Activated B cell treated with CpG ODN at 0.5 μM for 24 hours (primary cell): ENCODE data around the gene KCNJ1. TPM values are rescaled to one million over a fixed set of nuclear protein-coding genes. Genes with fewer than 3 reads are reported as not detected.
A peak's percentile ranks its signal among the peaks of the same experiment; 100 is the strongest.

Source experiments
- ATAC-seq: fragments of 200-7000 bp; cut with Tn5 transposase; one replicate; pipeline ENCODE4 v1.10.0; 2021; ENCODE audit warnings: low read depth, mild to moderate bottlenecking, moderate library complexity
- CTCF ChIA-PET: fragments of 350-600 bp; sonication (Branson Sonifier 250); formaldehyde crosslinking; loops from one replicate; lab custom pipeline; 2021; ENCODE audit warnings: antibody characterized with exemption; lab: Charles Lee
- POLR2A ChIA-PET: fragments of 350-600 bp; sonication (Branson Sonifier 250); formaldehyde crosslinking; loops from one replicate; lab custom pipeline; 2021; ENCODE audit warnings: antibody characterized with exemption; lab: Charles Lee
- DNase-seq: peaks from one replicate; pipeline ENCODE4 v3.0.0; 2022
- H3K27ac Mint-ChIP-seq: one replicate; pipeline ENCODE4 v1.8.0; 2020; ENCODE audit warnings: mixed read lengths
- H3K27me3 Mint-ChIP-seq: one replicate; pipeline ENCODE4 v1.8.0; 2021; ENCODE audit warnings: mixed read lengths
- H3K36me3 Mint-ChIP-seq: one replicate; pipeline ENCODE4 v1.8.0; 2021; ENCODE audit warnings: low read depth, mixed read lengths
- H3K4me1 Mint-ChIP-seq: one replicate; pipeline ENCODE4 v1.8.0; 2021; ENCODE audit warnings: mixed read lengths
- H3K4me3 Mint-ChIP-seq: one replicate; pipeline ENCODE4 v1.8.0; 2020; ENCODE audit warnings: mild to moderate bottlenecking, mixed read lengths
- H3K9me3 Mint-ChIP-seq: one replicate; pipeline ENCODE4 v1.8.0; 2020; ENCODE audit warnings: mixed read lengths
- intact Hi-C: fragments of 100-400 bp; cut with micrococcal nuclease; formaldehyde crosslinking; loops from one replicate; pipeline ENCODE4 v1.15.1; 2024
- total RNA-seq: library from RNA; stranded (reverse); gene quantifications from 2 replicates; pipeline ENCODE4 v1.2.3, GENCODE V29; 2022
- TF ChIP-seq, protein P1 (sequence below): fragments of 200-600 bp; IDR thresholded peaks from one replicate; pipeline ENCODE4 v1.8.0; 2022; ENCODE audit warnings: antibody characterized with exemption, mild to moderate bottlenecking

KCNJ1 gene
- total RNA-seq, 1 donor from 2014 or later, result not detected

DNA sequence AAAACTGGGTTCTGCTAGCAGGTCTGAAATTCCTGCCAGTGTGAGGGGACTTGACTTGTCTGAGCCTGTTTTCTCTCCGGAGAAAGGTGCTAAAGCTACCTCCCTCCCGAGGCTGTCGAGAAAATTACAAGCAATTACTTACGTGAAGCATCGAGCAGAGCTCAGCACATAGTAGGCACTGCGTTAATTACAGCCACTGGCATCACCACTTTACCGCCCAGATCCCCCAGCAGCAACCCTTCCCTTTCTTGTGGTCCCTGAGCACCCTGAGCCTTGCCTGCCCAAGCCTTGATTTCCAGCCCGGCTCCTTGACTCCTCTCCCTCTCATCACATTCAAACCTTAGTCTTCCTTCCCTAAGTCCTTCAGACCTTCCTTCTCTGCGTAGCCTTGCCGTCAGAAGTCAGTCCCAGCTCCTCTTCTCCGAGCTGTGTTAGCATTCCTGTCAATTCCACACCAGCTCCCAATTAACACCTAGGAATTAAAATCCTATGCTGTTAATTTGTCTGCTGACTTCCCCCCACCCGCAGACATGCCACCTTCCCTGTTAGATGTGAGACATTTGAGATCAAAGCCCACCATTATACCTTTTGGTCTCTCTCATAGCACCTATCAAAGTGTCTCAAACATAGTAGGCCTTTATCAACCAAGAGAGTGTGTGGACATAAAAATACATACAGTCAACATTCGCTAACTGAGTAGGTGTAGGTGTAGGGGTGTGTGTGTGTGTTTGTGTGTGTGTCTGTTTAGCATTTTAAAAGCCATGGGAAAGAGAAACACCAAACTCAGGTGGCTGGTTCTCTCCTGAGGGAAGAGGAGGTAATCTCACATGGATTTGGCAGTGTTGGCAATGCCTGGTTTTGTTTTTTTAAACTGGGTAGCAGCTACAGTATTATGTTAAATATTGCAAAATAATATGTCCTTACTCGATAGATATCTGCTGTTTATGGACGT, 21.2 kb upstream of the KCNJ1 start:
- DNase-seq (no peak), ATAC-seq (no peak)
- no peaks in the 10 kb centered on the region for H3K9me3 Mint-ChIP-seq
- TF ChIP-seq, protein P1, sequence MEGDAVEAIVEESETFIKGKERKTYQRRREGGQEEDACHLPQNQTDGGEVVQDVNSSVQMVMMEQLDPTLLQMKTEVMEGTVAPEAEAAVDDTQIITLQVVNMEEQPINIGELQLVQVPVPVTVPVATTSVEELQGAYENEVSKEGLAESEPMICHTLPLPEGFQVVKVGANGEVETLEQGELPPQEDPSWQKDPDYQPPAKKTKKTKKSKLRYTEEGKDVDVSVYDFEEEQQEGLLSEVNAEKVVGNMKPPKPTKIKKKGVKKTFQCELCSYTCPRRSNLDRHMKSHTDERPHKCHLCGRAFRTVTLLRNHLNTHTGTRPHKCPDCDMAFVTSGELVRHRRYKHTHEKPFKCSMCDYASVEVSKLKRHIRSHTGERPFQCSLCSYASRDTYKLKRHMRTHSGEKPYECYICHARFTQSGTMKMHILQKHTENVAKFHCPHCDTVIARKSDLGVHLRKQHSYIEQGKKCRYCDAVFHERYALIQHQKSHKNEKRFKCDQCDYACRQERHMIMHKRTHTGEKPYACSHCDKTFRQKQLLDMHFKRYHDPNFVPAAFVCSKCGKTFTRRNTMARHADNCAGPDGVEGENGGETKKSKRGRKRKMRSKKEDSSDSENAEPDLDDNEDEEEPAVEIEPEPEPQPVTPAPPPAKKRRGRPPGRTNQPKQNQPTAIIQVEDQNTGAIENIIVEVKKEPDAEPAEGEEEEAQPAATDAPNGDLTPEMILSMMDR, result no peak
- intact Hi-C loops, result no loop called here
- H3K4me1 Mint-ChIP-seq, result peaks cover 22% of the 10 kb centered on the region
- H3K4me3 Mint-ChIP-seq, result no peak overlapping the region
- ChIA-PET CTCF (interaction anchor here (1.6 to 6.1 kb wide), 2 partner anchors 68 to 74 kb away, joined by 3 to 172 read pairs; no protein-coding TSS in a partner anchor), POLR2A (no interaction called here)
- H3K36me3 Mint-ChIP-seq, result no peaks in the 10 kb centered on the region
- H3K27me3 Mint-ChIP-seq, result peaks cover 66% of the 10 kb centered on the region
- no peak overlapping the region for H3K27ac Mint-ChIP-seq

DNA sequence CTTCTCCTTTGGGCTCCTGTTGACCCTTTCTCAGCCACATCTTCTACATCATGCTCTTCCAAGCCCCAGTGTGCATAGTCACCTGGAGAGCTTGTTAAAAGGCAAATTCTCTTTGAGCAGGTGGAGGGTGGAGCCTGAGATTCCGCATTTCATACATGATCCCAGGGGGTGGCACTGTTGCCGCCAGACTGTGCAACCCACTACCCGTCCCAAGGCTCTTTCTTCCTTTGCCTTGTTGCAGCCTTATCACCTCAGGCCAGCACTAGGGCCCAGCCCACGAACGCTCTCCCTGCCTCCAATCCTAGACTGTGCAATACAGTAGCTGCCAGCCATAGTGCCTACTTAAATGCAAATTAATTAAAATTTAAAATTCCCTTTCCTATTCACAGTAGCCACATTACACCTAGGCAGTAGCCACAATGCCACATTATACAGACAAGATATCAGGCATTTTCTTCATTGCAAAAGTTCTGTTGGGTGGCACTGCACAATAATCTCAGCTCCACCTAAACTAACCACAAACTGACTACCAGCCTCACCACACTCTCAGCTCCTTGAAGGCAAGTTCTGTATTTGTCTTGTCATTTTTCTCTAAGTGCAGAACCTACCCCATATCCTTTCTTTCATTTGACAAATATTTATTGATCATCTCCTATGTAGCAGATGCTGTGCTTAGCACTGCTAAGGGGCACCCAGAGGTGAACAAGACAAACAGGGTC, 19.5 kb upstream of the KCNJ1 start:
- ChIA-PET POLR2A (no interaction called here), CTCF (interaction anchor here (0.8 to 6.1 kb wide), 7 partner anchors 8 to 75 kb away, joined by 3 to 172 read pairs (median 7); no protein-coding TSS in a partner anchor)
- TF ChIP-seq, protein P1, result no peak
- no peaks in the 10 kb centered on the region for H3K36me3 Mint-ChIP-seq
- no peak overlapping the region for H3K27ac Mint-ChIP-seq
- ATAC-seq (no peak), DNase-seq (no peak)
- H3K4me1 Mint-ChIP-seq, result peaks cover 12% of the 10 kb centered on the region
- no peaks in the 10 kb centered on the region for H3K9me3 Mint-ChIP-seq
- peaks cover 71% of the 10 kb centered on the region for H3K27me3 Mint-ChIP-seq
- intact Hi-C loops, result no loop called here
- H3K4me3 Mint-ChIP-seq, result no peak overlapping the region

DNA sequence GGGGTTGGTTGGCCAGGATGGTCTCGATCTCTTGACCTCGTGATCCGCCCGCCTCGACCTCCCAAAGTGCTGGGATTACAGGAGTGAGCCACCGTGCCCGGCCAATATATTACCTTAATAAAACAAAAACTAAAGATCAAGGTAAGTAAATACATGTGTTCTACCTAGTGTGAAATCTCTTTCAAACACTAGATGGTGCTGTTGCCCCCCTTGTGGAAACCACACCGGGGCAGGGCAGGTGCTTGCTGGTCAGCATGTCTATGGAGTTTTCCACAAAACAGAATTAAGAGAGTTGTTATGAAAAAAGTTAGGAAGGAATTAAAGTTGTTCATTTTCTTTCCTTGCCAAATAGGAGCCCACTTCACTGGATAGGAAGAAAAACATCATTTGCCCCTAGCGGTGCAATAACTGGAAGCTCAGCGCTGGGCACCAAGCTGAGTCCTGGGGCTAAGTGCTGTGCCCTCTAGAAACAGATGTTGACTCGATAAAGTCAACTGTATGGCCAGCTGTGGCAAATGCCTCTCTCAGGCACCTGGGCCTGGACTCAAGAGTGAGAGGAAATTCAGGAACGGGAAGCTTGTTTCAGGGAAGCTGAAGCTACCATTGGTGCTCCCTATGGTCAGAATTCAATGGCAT, 17.7 kb upstream of the KCNJ1 start:
- no peak overlapping the region for H3K27ac Mint-ChIP-seq
- no peak overlapping the region for H3K4me3 Mint-ChIP-seq
- CTCF ChIA-PET, result interaction anchor here (0.7 to 6.1 kb wide), 15 partner anchors 10 to 1247 kb away, joined by 3 to 172 read pairs (median 4); no protein-coding TSS in a partner anchor
- POLR2A ChIA-PET, result interaction anchor here (1.3 kb wide), 1 partner anchor 72 kb away, joined by 4 read pairs; no protein-coding TSS in a partner anchor
- H3K9me3 Mint-ChIP-seq, result no peaks in the 10 kb centered on the region
- H3K36me3 Mint-ChIP-seq, result no peaks in the 10 kb centered on the region
- no peaks in the 10 kb centered on the region for H3K4me1 Mint-ChIP-seq
- intact Hi-C loops, result loop anchor here (1.0 to 2.0 kb wide), 5 partner anchors 21 to 854 kb away; no protein-coding TSS in a partner anchor
- TF ChIP-seq, protein P1, result peak; percentile 74
- ATAC-seq (peak; percentile 84), DNase-seq (no peak)
- peaks cover 70% of the 10 kb centered on the region for H3K27me3 Mint-ChIP-seq

DNA sequence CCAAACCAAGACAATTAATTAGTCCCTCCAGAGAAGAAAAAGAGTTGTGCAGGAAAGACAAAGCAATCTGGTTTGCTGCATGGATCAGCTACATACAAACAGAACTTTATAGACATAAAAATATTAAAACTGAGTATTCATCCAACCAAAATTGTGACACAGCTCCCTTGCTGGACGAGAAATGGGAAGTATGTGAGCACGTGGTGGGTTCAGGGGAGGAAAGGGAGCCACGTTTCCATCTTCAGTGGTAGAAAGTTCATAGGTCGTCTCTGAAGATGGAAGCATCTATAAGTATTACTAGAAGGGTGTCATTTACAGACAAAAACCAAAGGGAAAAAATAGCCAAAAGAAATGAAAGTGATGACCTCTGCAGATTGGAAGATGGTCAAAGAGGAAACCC, 17.0 kb upstream of the KCNJ1 start:
- ChIA-PET CTCF (interaction anchor here (1.3 to 6.1 kb wide), 6 partner anchors 22 to 1248 kb away, joined by 3 to 172 read pairs (median 22); no protein-coding TSS in a partner anchor), POLR2A (no interaction called here)
- intact Hi-C loops, result loop anchor here (1.0 to 2.0 kb wide), 5 partner anchors 22 to 853 kb away; no protein-coding TSS in a partner anchor
- no peaks in the 10 kb centered on the region for H3K4me1 Mint-ChIP-seq
- H3K4me3 Mint-ChIP-seq, result no peak overlapping the region
- H3K27me3 Mint-ChIP-seq, result peaks cover 64% of the 10 kb centered on the region
- ATAC-seq (no peak), DNase-seq (no peak)
- TF ChIP-seq, protein P1, result no peak
- no peaks in the 10 kb centered on the region for H3K36me3 Mint-ChIP-seq
- no peak overlapping the region for H3K27ac Mint-ChIP-seq
- no peaks in the 10 kb centered on the region for H3K9me3 Mint-ChIP-seq
